Smooth muscle cell (in vitro differentiated cells): ENCODE results near the gene MRPL55. TPM values are rescaled to one million over a fixed set of nuclear protein-coding genes. Genes with fewer than 3 reads are reported as not detected.

Experiments
- DNase-seq: peaks from one replicate; lab custom pipeline; 2025; ENCODE audit not compliant: unreplicated experiment; lab: John Stamatoyannopoulos, UW
- H2AFZ ChIP-seq: fragments of 200-600 bp; sonication (generic); 2 replicates; pipeline ENCODE4 v1.6.0; 2016; ENCODE audit warnings: antibody characterized with exemption, low read depth, mild to moderate bottlenecking
- H3F3A ChIP-seq: fragments of 200-600 bp; sonication (generic); 2 replicates; pipeline ENCODE4 v1.6.0; 2017; ENCODE audit warnings: antibody characterized with exemption, low read depth
- H3K27ac ChIP-seq: fragments of 200-600 bp; sonication (generic); 2 replicates; pipeline ENCODE4 v1.5.1; 2016; ENCODE audit warnings: low read depth, mild to moderate bottlenecking
- H3K27me3 ChIP-seq: fragments of 200-600 bp; sonication (generic); 2 replicates; pipeline ENCODE4 v1.6.1; 2016; ENCODE audit warnings: low read depth, mild to moderate bottlenecking
- H3K36me3 ChIP-seq: fragments of 200-600 bp; sonication (generic); 2 replicates; pipeline ENCODE4 v1.5.1; 2016; ENCODE audit warnings: low read depth
- H3K4me1 ChIP-seq: fragments of 200-600 bp; sonication (generic); 2 replicates; pipeline ENCODE4 v1.5.1; 2016; ENCODE audit warnings: low read depth
- H3K4me2 ChIP-seq: fragments of 200-600 bp; sonication (generic); 2 replicates; pipeline ENCODE4 v1.6.0; 2016; ENCODE audit warnings: mild to moderate bottlenecking
- H3K4me3 ChIP-seq: fragments of 200-600 bp; sonication (generic); 2 replicates; pipeline ENCODE4 v1.5.1; 2016; ENCODE audit warnings: mild to moderate bottlenecking
- H3K79me2 ChIP-seq: fragments of 200-600 bp; sonication (generic); 2 replicates; pipeline ENCODE4 v1.6.0; 2016; ENCODE audit warnings: low read depth, mild to moderate bottlenecking
- H3K9ac ChIP-seq: fragments of 200-600 bp; sonication (generic); 2 replicates; pipeline ENCODE4 v1.6.0; 2016; ENCODE audit warnings: low read depth
- H3K9me3 ChIP-seq: fragments of 200-600 bp; sonication (generic); replicated peaks from 2 replicates; pipeline ENCODE4 v1.5.1; 2016; ENCODE audit warnings: low read depth
- H4K20me1 ChIP-seq: fragments of 200-600 bp; sonication (generic); 2 replicates; pipeline ENCODE4 v1.6.0; 2016; ENCODE audit warnings: low read depth
- CTCF ChIP-seq: fragments of 200-600 bp; sonication (generic); IDR thresholded peaks from 2 replicates; pipeline ENCODE4 v1.5.1; 2017; ENCODE audit warnings: borderline replicate concordance, mild to moderate bottlenecking, antibody characterized with exemption; ENCODE audit not compliant: insufficient read depth, poor library complexity, severe bottlenecking
- WGBS: methylation state at CpG from one replicate; pipeline ENCODE4 v1.1.7; 2016; ENCODE audit warnings: low lambda C conversion rate; 5-methylcytosine and 5-hydroxymethylcytosine counted together
- polyA plus RNA-seq: library from polyadenylated mRNA; unstranded; fragments of >200 nt; fragmentation: Nextera tagmentation; extraction: Ambion mirVana; gene quantifications from 2 replicates; pipeline ENCODE4 v1.2.1, GENCODE V29; 2016
- total RNA-seq: library from RNA; depleted of rRNA; stranded (reverse); fragments of >200 nt; gene quantifications from 2 replicates; pipeline ENCODE4 v1.2.3, GENCODE V29; 2014

Gene MRPL55
- total and polyA plus RNA-seq, 2 experiments from 2014 or later, result 83.4 to 178 TPM

- no peaks in the 10 kb centered on the region for H3K27me3 ChIP-seq
- peaks cover 55% of the 10 kb centered on the region for H3K4me1 ChIP-seq
- peak overlapping the region; percentile 99 for H3K4me3 ChIP-seq
- H2AFZ ChIP-seq, result no peak overlapping the region
- no peaks in the 10 kb centered on the region for H3K9me3 ChIP-seq
- peaks cover 23% of the 10 kb centered on the region for H3F3A ChIP-seq
- peak overlapping the region; percentile 88 for H3K4me2 ChIP-seq
- peaks cover 88% of the 10 kb centered on the region for H3K79me2 ChIP-seq
- peaks cover 79% of the 10 kb centered on the region for H4K20me1 ChIP-seq
- H3K9ac ChIP-seq, result peak overlapping the region; percentile 100
- no peaks in the 10 kb centered on the region for H3K36me3 ChIP-seq
- peak overlapping the region; percentile 96 for H3K27ac ChIP-seq
- WGBS, result 52% methylated on average over 5 of the region's 5 CpGs
- no peak for DNase-seq
- no peak for TF ChIP-seq CTCF
These were observed 24.3 kb downstream of the MRPL55 start for GRCh38 chr1:228084797-228085196.

- Histone ChIP-seq H3K4me3 (peak overlapping the region; percentile 99), H4K20me1 (peaks cover 79% of the 10 kb centered on the region), H3K9me3 (no peaks in the 10 kb centered on the region), H3K27ac (peak overlapping the region; percentile 96), H3K9ac (peak overlapping the region; percentile 100), H2AFZ (no peak overlapping the region), H3K27me3 (no peaks in the 10 kb centered on the region), H3K4me2 (peak overlapping the region; percentile 88), H3K79me2 (peaks cover 84% of the 10 kb centered on the region), H3K4me1 (peaks cover 55% of the 10 kb centered on the region), H3F3A (peaks cover 23% of the 10 kb centered on the region), H3K36me3 (no peaks in the 10 kb centered on the region)
- TF ChIP-seq CTCF, result no peak
- WGBS, result 16% methylated on average over 3 of the region's 3 CpGs
- DNase-seq, result no peak
These were observed 24.8 kb downstream of the MRPL55 start for GRCh38 chr1:228084325-228084724.

GRCh38 chr1:228083871-228084278 lies 25.2 kb downstream of the MRPL55 start:
- H2AFZ ChIP-seq, result no peak overlapping the region
- H3K79me2 ChIP-seq, result peaks cover 79% of the 10 kb centered on the region
- peak overlapping the region; percentile 99 for H3K4me3 ChIP-seq
- DNase-seq, result no peak
- peaks cover 55% of the 10 kb centered on the region for H3K4me1 ChIP-seq
- no peaks in the 10 kb centered on the region for H3K36me3 ChIP-seq
- 6% methylated on average over 17 of the region's 17 CpGs for WGBS
- no peaks in the 10 kb centered on the region for H3K27me3 ChIP-seq
- H3K9me3 ChIP-seq, result no peaks in the 10 kb centered on the region
- H3K9ac ChIP-seq, result peak overlapping the region; percentile 100
- peak overlapping the region; percentile 88 for H3K4me2 ChIP-seq
- H3F3A ChIP-seq, result peaks cover 23% of the 10 kb centered on the region
- peak overlapping the region; percentile 96 for H3K27ac ChIP-seq
- no peak for TF ChIP-seq CTCF
- peaks cover 79% of the 10 kb centered on the region for H4K20me1 ChIP-seq
